PC-3 (cell line): ENCODE data around the gene ASB13.

Source experiments
- CTCF ChIP-seq: fragments of 300-600 bp; sonication (generic); conservative IDR thresholded peaks from 2 replicates; pipeline ENCODE4 v1.5.1; 2017; ENCODE audit warnings: antibody characterized with exemption, low read depth, mild to moderate bottlenecking, low read length
- EZH2 ChIP-seq: fragments of 300-600 bp; sonication (generic); IDR thresholded peaks from one replicate; pipeline ENCODE4 v1.6.1; 2017; ENCODE audit warnings: antibody characterized with exemption, mild to moderate bottlenecking, low read length; ENCODE audit not compliant: unreplicated experiment
- EZH2phosphoT487 ChIP-seq: fragments of 300-600 bp; sonication (generic); IDR thresholded peaks from 2 replicates; pipeline ENCODE4 v1.6.1; 2018; ENCODE audit warnings: mild to moderate bottlenecking, antibody characterized with exemption, low read length, borderline replicate concordance

GRCh38 chr10:5607594-5607993 is 58.8 kb downstream of the ASB13 start:
- TF ChIP-seq CTCF: no peak
- TF ChIP-seq EZH2: no peak
- no peak for TF ChIP-seq EZH2phosphoT487
